GM19025 (cell line): ENCODE results near the gene SNX11.

Source experiments
- ATAC-seq: cut with Tn5 transposase; IDR thresholded peaks from one replicate; pipeline ENCODE4 v1.9.1; 2021; ENCODE audit warnings: mild to moderate bottlenecking, low read depth, moderate library complexity; ENCODE audit not compliant: unreplicated experiment

The SNX11 gene

DNA sequence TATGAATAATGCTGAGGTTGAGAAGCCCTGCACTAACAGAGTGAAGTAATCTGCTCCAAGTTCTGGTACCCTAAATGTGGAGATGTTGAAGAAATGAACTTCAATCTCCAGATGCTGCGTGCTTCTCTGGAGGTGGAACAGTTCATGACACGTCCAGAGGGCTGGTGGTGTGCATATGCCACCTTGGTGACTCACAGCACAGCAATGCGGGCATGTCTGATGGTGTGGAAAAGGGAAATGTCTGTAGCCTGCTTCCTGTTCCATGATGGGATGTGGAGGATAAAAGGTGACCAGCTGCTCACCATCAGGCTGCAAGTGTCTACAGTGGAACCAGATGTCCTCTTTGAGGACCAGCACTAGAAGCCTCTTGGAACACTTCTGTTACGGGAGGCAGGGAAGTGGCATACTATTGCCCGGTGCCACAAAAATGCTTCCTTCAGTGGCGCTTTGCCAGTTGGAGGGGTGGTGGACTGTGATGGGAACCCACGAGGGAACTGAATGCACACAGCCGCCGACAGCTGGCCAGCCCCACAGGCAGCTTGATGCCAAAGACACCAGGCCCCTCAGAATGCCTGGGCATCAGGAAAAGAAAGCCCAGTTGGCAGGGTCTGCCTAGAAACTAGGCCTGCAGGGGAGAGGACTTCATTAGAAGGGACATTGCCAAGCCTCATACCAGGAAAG is 19.9 kb downstream of the SNX11 start:
- ATAC-seq = no peak

DNA sequence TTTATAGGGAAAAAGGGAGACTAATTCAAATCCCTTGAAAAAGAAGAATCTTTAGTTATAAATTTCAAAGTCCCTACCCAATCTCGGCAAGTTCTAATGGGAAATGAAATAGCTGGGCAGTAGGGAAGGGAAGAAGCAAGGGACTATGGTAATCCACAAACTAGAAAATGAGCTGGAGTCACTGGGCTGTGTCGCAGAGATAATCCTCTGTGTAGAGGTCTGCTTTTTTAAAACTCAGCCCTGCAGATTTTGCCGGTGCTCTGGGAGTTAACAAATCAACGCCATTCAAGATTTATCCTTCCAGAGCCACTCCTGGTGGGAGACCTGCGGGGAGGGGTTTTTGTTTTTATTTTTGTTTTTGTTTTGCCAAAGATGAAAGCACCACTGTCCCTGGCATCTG is 20.8 kb downstream of the SNX11 start:
- ATAC-seq = no peak

DNA sequence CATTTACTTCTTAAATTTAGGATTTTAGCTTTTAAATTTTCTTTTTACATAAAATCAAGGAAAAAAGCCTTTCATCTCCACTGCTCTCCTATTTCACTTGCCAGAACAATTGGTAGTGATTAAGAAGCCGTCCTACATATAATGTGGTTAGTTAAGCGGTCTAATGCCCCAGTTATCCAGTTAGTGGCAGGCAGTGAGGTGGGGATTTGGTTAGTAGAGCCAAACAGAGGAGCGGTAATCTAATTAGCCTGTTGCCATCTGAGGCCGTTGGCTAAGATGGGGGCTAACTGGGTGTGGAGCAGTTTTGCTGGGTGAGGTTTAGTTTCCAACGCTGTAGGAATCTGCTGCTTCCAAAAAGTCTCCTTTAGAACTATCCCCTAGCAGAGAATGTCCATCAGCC is 22.4 kb downstream of the SNX11 start:
- no peak for ATAC-seq

DNA sequence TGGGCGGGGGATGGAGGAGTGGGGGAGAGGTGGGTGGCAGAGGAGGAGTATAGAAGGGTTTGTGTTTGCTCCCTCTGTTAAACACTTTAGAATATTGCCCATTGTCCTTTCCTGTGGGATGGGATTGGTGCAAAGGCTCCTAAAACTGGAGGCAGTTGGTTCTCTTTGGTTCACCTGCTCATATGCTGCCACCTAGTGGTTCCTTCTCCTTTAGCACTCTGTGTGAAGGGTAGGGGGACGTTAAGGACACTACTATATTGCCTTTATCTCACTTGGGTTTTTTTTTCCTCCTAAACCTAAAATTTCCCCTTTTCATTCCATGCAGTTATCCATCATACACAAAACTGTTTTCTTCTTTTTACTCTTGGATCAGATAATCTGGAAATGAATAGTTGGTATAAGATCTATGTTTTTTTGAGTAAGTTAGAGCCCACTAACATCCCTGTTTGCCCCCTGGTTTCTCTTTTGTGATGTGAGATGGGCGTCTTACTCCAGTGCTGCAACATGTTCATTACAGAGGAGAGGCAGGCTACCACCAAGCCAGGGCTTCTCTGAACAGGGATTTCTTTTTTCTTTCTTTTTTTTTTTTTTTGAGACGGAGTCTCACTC is 23.8 kb downstream of the SNX11 start:
- ATAC-seq = no peak

DNA sequence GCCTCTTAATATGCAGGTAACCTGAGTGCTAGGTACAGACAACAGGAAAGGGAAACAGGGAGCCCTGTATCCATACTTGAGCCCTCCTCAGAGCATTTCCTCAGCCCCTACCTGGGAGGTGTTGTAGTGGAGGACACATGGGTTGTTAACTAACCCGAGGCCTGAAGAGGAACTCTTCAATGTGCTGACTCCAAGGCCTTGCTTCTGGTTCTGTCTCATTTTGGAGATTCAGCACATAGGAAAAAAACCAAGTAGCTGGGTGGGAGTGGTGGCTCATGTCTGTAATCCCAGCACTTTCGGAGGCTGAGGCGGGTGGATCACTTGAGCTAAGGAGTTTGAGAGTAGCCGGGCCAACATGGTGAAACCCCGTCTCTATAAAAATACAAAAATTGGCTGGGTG is 24.8 kb downstream of the SNX11 start:
- no peak for ATAC-seq

DNA sequence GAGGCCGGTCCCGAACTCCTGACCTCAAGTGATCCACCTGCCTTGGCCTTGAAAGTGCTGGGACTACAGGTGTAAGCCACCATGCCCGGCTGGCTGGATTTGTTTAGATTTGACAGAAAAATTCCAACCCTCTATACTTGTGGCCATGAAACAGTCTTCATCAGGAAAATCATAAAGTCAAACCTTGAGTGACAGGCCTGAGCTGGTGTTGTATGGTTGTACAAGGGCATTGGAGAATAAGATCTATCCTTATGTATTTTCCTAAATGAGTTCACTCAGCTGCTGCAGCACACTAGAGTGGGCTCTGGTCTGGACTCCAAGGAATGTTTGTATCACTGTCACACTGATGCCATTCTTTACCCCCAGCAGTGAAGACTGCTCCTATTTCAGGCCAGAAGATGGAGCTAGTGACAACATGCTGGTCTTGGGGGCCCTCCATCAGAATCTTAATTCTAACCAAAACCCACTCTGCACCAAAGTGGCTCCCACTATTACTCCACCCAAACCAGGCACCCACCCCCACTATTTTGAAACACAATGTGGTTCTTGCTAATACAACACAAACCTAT is 27.4 kb downstream of the SNX11 start:
- no peak for ATAC-seq

DNA sequence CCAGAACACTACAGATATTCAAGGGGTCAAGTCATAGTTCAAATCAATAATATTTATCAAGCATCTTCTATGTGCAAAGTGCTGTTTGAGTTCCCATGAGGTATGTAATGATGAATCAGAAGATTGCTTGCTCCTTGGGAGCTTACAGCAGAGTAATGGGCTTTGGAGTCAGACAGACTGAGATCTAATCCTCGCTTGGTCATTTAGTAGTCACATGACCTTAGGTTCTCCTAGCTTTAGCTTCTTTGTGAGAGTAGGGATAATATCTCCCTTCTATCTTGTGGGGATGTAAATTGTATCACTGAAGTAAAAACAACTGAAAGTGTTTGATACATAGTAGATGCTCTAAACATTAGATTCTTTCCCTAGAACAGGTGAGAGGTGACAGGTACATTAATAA is 30.1 kb downstream of the SNX11 start:
- ATAC-seq = no peak

DNA sequence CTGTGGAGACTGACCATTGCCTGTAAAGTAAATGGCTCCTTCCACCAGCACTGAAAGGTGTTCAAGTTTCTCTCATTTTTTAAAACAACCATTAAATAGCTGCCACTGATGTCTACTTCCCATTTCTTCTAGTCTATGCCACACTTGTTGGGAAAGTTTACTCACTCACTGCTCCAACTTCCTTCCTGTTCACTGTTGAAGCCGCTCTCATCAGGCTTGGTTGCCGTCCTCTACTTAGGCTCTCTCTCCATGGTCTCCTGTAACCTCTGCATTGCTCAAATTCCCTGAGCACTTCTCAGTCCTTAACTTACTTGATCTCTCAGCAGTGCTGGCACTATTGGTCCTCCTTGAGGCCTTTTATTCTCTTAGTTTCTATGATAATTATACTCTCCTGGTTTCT is 32.4 kb downstream of the SNX11 start:
- no peak for ATAC-seq

DNA sequence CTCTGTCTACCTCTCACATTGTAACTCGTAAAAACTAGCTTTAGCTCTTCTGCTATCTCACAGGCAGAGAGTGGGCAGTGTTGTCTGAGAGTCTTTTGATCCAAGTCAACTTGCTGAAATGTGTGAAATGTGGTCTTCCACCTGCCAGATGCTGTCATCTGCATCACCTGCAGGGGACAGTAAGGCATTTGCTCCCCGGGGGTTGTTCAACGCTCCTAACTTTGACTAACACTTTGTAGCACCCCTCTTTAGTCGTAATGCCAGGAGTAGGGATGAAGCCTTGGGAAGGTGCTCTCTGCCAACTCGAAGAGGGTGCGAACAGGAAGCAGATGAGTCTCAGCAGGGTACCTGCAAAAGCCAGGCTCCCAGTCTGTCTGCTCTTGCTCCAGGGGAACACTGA is 36.1 kb downstream of the SNX11 start:
- no peak for ATAC-seq

DNA sequence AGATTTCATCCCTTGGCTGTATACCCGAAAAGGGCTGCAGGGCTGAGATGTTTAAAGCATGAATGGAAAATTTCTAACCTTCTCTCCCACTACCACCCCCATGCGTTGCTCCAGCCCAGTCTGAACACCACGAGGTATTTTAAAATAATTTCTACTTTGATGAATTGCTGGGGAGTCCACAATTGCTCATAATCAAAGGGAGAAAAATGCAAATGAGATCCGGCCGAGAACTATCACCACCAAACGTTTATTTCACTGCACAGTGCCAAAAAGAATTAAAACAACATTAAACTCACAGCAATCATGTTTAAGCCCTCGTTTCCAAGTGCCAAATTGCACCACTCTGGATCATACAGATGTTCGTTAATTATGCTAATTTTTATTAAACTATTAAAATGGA is 36.7 kb downstream of the SNX11 start:
- ATAC-seq = no peak

DNA sequence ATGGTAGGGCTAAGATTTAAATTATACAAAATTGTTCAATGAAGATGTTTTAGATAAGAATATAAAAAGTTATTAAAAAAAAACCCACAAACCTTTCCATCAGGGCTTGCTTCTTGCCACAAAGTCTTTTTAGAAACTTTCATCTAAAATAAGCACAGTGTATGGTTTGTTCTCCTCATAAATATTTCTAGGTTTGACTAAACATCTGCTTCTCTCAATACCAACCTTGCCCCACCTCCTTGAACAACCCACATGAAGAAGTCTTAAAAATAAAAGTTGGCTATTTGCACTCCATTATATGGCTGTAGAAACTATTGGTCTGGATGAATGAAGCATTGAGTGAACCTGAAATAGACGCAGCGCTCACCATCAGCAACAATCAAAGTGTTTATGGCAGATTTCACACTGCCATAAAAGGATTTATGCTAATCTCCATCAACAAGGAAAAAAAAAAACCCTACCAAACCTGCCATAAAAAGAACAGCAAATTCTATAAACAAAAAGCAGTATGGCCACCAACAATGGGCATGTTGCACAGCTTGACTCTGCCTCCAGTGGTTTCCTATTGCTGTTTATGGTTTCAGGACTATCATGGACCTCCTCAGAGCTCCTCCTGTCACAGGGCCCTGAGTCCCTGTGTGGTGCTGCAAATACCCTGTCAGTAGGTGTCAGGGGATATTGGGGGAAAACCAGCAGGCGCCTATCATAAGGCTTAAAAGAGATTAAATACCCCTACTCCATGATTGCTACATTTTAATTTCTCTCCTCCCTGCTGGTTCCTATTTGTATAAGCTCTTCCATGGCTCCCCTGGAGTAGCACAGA is 37.6 kb downstream of the SNX11 start:
- no peak for ATAC-seq

DNA sequence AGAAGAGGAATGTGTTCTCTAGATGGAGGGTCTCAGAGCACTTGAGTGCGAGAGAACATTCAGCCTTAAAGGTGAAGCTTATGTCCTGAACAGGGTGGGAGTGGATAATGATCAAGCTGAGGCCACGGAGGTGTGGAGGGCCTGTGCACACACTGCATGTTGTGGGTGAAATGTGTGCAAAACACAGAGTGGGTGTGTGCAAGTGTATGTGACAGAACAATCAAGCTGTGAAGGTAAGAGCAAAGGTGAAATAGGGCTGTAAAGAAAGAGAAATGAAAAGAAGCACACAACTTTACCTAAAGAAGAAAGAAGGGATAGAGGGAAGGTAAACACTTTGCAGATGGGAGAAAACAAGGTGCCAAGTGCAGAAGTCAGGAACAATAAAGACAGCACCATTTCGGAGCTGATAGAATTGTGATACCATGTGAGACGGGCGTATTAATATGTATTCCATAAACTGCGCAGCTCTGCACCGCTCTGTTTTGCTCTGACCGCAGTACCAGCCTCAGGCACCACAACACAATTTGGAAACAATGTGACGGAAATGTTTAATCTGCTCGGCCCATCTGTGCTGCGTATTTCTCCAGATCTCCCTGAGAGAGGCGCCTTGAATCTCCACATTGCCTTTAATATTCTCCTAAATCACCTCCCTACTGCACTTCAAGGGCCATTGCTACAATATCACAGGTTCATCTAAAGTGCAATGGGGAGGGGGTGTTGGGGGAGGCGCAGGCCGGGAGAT is 40.6 kb downstream of the SNX11 start:
- ATAC-seq = no peak

DNA sequence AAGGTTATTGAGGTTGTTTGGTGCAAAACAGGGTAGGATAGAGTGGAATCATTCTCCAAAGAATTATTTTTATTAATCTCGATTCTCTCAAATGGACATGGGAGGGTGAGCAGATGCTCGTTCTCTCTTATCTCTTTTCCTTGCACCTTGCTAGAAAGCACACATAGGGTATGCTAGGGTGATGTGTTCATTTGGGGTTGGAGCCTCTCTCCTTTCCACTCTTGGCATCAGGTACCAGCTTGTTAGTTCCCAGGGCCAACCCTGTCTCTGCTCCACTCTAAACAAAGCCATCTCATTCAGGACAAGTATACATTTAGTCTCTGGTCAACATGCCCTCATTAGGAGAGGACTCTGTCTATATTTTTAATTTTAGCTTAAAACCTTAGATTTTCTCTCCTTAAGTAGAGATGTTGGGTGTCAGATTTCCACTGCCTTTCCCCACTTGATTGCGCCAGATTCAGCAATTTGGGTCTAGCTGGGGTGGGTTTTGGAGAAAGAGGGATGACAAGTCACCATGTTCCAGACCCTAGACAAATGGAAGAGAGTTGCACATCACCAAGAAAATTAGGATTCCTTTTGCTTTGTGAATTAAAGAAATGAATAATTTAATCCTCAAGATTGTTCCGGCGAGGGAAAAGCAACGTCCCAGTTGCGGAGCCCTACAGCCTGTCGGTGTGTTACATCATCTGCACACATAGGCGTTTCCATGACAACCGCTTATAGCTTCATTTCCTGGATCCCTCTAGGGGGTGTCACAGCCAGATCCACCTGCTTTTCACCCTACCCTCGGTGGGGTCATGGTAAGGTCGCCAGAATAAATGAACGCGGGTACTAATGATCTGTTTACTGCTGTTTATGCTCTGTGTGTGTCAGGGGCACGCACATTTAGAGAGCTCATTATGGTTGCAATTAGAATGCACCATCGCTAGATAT is 41.6 kb downstream of the SNX11 start:
- ATAC-seq = no peak

DNA sequence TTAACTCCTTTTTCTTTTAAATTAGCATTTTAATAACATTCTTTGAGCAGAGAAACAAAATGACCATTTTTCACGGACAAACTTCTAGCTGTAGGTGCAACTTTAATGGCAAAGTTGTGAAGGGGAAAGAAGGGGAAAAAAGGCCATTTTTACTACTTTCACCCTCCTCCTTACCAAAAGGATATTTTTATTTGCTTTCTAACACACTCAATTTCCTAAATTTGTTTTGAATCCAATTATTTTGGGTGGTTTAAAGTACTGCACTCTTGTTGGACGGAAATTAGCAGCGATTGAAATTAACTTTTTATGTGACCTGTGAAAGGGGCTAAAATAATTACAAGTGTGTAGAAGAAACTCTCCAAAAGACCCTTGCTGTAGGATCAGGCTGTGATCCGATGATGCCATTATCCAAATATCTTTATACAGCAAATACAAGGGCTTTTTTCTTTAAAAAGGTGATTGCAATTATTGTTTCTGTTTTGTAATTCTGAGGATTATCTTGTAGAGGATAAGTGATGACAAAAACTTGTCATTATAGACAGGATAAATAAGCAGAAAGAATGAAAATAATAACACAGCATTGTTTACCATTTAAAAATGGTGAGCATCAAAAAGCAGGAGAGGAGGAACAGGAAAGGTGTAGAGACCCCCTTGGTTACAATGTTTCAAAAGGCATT is 42.4 kb downstream of the SNX11 start:
- ATAC-seq = no peak

DNA sequence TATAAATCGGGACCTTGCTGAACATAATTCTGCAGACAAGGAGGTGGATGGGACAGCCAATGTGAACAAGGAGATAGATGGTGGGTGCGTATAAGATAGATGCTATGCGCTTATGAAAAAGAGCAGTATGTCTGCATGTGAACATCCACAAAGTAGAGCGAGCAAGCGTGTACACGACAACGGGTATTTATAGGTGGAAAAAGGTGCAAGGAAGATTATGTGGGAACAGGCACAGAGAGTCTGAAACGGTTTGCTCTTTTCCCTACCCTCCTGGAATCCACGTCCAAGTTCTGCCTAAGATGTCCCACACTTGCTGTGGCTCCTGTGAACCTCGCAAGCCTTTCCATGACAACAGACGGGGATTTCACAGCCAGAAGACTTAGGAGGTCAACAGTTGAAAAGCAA is 43.0 kb downstream of the SNX11 start:
- ATAC-seq = no peak

DNA sequence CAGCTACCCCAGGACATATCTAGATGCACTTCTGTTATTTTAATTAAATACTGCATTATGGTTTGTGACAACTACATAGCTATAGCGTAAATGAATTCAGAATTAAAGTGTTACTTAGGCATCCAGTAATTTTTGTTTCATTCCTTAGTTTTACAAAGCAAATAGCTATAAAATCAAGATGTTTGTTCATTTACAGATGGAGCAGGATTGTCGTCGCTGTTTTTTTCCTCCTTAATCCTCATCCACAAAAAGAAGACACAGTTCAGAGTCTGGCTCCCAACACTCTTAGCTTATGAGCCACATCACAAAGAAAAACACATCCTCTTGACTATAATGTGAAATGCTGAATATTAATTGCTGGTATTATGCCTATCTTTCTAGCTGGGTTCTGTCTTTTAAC is 43.7 kb downstream of the SNX11 start:
- ATAC-seq = no peak

DNA sequence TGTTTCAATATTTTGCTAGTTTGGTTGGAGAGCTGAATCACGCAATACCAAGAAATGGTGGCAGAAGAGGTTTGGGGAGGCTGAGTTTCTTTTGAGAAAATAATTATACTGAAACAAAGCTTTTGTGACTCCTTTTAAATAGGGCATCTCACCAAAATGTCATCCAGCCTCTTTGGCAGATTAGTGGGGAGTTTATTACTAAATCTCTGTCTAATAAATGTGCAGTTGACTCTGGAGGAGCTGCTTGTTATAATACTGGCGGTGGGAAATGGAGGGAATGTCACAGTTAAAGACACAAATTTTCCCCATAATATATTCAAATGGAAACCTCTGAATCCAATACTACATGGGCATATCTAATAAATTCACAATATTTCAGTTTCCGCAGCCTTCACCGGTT is 44.7 kb downstream of the SNX11 start:
- ATAC-seq = no peak

DNA sequence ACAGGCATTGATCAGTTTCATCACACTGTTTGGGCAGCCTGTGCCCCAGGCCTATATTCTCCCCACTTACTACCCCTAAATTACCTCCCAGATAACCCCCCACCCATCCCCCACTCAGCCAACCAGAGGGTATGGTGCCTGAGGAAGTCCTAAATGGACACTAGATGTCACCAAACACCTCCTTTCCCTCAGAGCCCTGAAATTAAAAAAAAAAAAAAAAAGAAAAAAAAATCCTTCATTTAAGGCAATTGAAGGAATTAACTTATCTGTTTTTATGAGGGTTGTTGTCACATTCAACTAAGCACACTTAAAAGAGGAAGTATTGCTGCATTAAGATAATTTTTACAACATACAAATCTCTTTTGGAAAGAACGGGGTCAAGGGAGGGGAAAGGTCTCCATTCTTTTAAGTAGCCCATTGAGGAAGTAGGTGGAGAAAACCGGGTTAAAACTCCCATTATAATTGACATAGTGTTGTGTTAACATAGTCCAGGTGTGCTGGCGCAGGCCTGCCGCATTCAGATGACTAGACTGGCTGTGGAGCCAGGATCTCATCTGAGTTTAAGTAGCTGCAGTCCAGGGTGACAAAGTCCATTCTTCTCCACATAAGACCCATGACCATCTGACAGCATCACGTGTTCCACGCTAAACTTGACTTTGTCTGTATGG is 46.3 kb downstream of the SNX11 start:
- ATAC-seq = no peak
